Nephron progenitor cell (in vitro differentiated cells): Measurements from ENCODE around the gene EPHA6.

ENCODE experiments used
- DNase-seq: peaks from one replicate; pipeline ENCODE4 v3.0.0; 2021
- H3K27ac Mint-ChIP-seq: 2 replicates; pipeline ENCODE4 v1.8.0; 2021; ENCODE audit warnings: mild to moderate bottlenecking, moderate library complexity, mixed read lengths
- H3K27me3 Mint-ChIP-seq: 2 replicates; pipeline ENCODE4 v1.8.0; 2021; ENCODE audit warnings: mild to moderate bottlenecking, low read depth, mixed read lengths; ENCODE audit not compliant: poor library complexity
- H3K36me3 Mint-ChIP-seq: 2 replicates; pipeline ENCODE4 v1.8.0; 2021; ENCODE audit warnings: low read depth, mixed read lengths
- H3K4me1 Mint-ChIP-seq: 2 replicates; pipeline ENCODE4 v1.8.0; 2021; ENCODE audit warnings: mixed read lengths
- H3K4me3 Mint-ChIP-seq: 2 replicates; pipeline ENCODE4 v1.8.0; 2021; ENCODE audit warnings: mild to moderate bottlenecking, moderate library complexity, mixed read lengths
- H3K9me3 Mint-ChIP-seq: 2 replicates; pipeline ENCODE4 v1.8.0; 2021; ENCODE audit warnings: mild to moderate bottlenecking, moderate library complexity, mixed read lengths
- TF ChIP-seq, protein P1 (sequence below): fragments of 200-600 bp; sonication (generic); IDR thresholded peaks from 2 replicates; pipeline ENCODE4 v1.5.0; 2021; ENCODE audit warnings: antibody characterized with exemption

The EPHA6 gene

DNA sequence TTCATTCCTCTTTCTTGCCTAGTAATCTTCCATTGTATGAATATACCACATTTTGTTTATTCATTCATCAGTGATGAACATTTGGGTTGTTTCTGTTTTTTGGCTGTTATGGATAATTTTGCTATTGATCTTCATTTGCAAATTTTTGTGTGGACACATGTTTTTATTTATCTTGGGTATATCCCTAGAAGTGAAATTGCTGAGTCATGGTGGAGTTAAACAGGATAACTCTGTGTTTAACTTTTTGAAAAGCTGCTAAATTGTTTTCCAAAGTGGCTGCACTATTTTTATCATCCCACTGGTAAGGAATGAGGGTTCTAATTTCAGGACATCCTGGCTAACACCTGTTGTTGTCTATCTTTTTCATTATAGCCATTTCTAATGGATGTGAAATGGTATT is 875.6 kb downstream of the EPHA6 start:
- H3K27ac Mint-ChIP-seq: no peak overlapping the region

DNA sequence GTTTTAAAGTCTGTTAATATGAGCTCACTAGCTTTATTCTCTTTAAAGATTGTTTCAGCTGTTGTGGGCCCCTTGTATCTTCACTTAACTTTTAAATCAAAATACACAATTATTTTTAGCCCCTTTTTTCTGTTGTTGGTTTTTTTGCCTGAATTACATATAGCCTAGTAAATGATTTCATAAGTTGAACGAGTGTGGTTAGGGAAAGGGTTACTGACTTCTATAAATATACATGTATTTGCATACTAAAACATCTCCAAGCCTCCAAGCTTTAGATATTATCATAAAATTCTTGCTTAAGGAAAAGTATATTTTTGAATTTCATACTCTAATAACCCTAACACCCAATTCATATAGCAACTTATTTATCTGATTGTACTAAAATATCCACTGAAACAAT is 877.0 kb downstream of the EPHA6 start:
- H3K27me3 Mint-ChIP-seq: no peaks in the 10 kb centered on the region
- H3K4me3 Mint-ChIP-seq: no peak overlapping the region
- H3K27ac Mint-ChIP-seq: no peak overlapping the region
- no peaks in the 10 kb centered on the region for H3K9me3 Mint-ChIP-seq
- DNase-seq: no peak
- TF ChIP-seq, protein P1, sequence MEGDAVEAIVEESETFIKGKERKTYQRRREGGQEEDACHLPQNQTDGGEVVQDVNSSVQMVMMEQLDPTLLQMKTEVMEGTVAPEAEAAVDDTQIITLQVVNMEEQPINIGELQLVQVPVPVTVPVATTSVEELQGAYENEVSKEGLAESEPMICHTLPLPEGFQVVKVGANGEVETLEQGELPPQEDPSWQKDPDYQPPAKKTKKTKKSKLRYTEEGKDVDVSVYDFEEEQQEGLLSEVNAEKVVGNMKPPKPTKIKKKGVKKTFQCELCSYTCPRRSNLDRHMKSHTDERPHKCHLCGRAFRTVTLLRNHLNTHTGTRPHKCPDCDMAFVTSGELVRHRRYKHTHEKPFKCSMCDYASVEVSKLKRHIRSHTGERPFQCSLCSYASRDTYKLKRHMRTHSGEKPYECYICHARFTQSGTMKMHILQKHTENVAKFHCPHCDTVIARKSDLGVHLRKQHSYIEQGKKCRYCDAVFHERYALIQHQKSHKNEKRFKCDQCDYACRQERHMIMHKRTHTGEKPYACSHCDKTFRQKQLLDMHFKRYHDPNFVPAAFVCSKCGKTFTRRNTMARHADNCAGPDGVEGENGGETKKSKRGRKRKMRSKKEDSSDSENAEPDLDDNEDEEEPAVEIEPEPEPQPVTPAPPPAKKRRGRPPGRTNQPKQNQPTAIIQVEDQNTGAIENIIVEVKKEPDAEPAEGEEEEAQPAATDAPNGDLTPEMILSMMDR: no peak
- H3K4me1 Mint-ChIP-seq: no peaks in the 10 kb centered on the region
- H3K36me3 Mint-ChIP-seq: no peaks in the 10 kb centered on the region

More for the DNA sequence above, 875.6 kb downstream of the EPHA6 start:
- Mint-ChIP-seq H3K27me3 (no peaks in the 10 kb centered on the region), H3K4me3 (no peak overlapping the region), H3K9me3 (no peaks in the 10 kb centered on the region), H3K4me1 (no peaks in the 10 kb centered on the region), H3K36me3 (no peaks in the 10 kb centered on the region)
- no peak for DNase-seq
- TF ChIP-seq, protein P1: no peak

DNA sequence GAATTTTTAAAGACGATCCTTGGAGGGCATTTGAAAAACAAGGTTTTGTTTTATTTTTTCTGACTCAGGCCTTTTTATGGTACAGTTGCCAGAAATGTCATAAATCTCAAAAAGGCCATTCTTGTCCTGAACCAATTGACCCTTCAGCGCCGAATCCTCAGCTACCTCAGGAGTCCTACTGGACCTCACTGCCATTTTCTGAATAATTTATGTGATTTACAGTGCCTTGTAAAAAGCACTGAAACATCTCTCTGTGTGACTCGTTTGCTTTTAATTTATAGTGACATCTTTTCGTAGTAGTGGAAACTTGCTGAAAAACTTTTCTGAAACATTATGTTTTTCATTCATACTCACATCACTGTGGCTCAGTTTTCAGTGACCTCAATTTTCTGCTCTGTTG is 878.0 kb downstream of the EPHA6 start:
- Mint-ChIP-seq H3K36me3 (no peaks in the 10 kb centered on the region), H3K4me1 (no peaks in the 10 kb centered on the region), H3K9me3 (no peaks in the 10 kb centered on the region), H3K4me3 (no peak overlapping the region), H3K27me3 (no peaks in the 10 kb centered on the region), H3K27ac (no peak overlapping the region)
- TF ChIP-seq, protein P1: no peak
- DNase-seq: no peak

DNA sequence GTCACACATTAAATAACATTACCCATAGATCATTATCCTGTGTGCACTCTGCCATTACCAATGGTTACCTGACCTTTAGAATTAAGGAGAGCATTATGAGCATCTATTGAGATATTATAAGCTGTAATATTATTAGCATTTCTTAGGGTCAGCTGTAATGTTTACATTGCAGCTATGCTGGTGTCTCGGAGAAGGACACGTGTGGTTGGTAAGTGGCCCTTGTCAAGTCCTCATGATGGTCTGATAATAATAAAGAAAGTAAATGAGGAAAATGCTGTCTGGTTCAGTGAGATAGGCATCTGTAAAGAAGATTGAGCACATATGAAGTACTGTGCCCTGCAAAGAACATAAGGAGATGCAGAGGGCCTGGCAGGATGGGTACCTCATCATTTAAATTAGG is 878.4 kb downstream of the EPHA6 start:
- H3K27me3 Mint-ChIP-seq: no peaks in the 10 kb centered on the region
- TF ChIP-seq, protein P1: no peak
- no peaks in the 10 kb centered on the region for H3K36me3 Mint-ChIP-seq
- H3K9me3 Mint-ChIP-seq: no peaks in the 10 kb centered on the region
- no peaks in the 10 kb centered on the region for H3K4me1 Mint-ChIP-seq
- no peak for DNase-seq
- H3K27ac Mint-ChIP-seq: no peak overlapping the region
- no peak overlapping the region for H3K4me3 Mint-ChIP-seq

DNA sequence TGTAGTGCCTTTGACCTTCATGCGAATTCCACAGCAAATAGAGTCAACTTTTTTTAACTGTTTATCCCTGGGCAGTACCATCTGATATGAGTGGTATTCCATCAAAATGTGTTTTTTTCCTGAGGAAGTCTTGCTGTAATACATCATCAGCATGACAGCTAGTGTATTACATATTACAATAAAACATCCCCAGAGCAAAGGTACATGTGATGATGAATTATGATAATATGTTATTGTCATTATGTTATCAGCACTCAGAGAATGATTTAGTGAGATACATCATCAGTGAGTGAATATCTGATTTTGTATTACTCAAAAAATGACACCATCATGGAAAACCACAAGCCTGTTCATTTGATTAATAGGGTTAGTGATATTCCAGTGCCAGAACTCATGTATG is 880.5 kb downstream of the EPHA6 start:
- H3K36me3 Mint-ChIP-seq: no peaks in the 10 kb centered on the region
- H3K27me3 Mint-ChIP-seq: peaks cover 4% of the 10 kb centered on the region
- no peak overlapping the region for H3K27ac Mint-ChIP-seq
- DNase-seq: no peak
- H3K4me1 Mint-ChIP-seq: no peaks in the 10 kb centered on the region
- TF ChIP-seq, protein P1: no peak
- no peaks in the 10 kb centered on the region for H3K9me3 Mint-ChIP-seq
- no peak overlapping the region for H3K4me3 Mint-ChIP-seq

DNA sequence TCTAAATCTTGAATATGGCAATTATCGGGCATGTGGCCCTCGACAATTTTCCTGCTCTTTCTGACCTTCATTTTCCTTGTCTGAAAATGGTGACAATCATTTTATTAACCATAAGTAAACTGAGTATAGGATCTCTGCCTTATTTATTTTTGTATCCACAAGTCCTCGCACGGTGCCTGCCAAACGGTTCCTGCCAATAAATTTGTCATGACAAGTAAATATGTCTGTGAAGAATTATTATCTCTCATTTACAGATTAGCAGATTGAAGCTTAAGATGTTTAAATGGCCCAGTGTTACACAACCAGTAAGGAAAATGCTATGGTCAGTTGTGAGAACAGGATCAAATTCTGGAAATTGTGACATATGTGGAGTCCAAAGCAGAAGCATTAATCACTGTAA is 884.3 kb downstream of the EPHA6 start:
- H3K4me1 Mint-ChIP-seq: no peaks in the 10 kb centered on the region
- H3K27me3 Mint-ChIP-seq: peaks cover 7% of the 10 kb centered on the region
- DNase-seq: no peak
- H3K27ac Mint-ChIP-seq: no peak overlapping the region
- H3K9me3 Mint-ChIP-seq: no peaks in the 10 kb centered on the region
- TF ChIP-seq, protein P1: no peak
- no peak overlapping the region for H3K4me3 Mint-ChIP-seq
- H3K36me3 Mint-ChIP-seq: no peaks in the 10 kb centered on the region
